HEK293 (cell line): Measurements from ENCODE around the gene HOXB1.

ENCODE experiments used
- CTCF ChIA-PET: fragments of 350-600 bp; formaldehyde crosslinking; extraction: SDS; loops from one replicate; lab custom pipeline; 2021; ENCODE audit warnings: antibody characterized with exemption; lab: Yijun Ruan, JAX
- POLR2A ChIA-PET: fragments of 300-600 bp; formaldehyde crosslinking; extraction: SDS; loops from one replicate; lab custom pipeline; 2020; ENCODE audit warnings: antibody characterized with exemption, inconsistent platforms; lab: Yijun Ruan, JAX
- H3K27ac ChIP-seq: fragments of 200-500 bp; sonication (Bioruptor generic); 2 replicates; pipeline ENCODE4 v1.5.1; 2014; ENCODE audit warnings: low read depth, low read length, control low read depth, inconsistent platforms; ENCODE audit errors: extremely low read depth
- H3K36me3 ChIP-seq, 2 experiments: fragments of 200-500 bp in 1 of 2; sonication (Bioruptor generic) in 1 of 2; 1 replicate in 1 of 2; 2 replicates in 1 of 2; pipeline ENCODE4 v1.5.1; 2014 to 2017; ENCODE audit warnings: inconsistent platforms in 2 of 2, low read length in 2 of 2; ENCODE audit not compliant: control insufficient read depth in 2 of 2, insufficient read depth in 1 of 2
- H3K4me1 ChIP-seq: fragments of 200-500 bp; sonication (Bioruptor generic); 2 replicates; pipeline ENCODE4 v1.5.1; 2014; ENCODE audit warnings: mild to moderate bottlenecking, low read length, inconsistent platforms; ENCODE audit not compliant: control insufficient read depth, insufficient read depth
- H3K4me3 ChIP-seq: 2 replicates; pipeline ENCODE4 v1.5.1; 2011; ENCODE audit warnings: low read depth, mild to moderate bottlenecking, control low read depth, low read length, moderate library complexity
- H3K9me3 ChIP-seq: fragments of 200-500 bp; sonication (Bioruptor generic); 2 replicates; pipeline ENCODE4 v1.5.1; 2014; ENCODE audit warnings: low read depth, low read length, inconsistent platforms; ENCODE audit not compliant: control insufficient read depth, insufficient read depth
- IKZF3 ChIP-seq: fragments of 450-650 bp; IDR thresholded peaks from 2 replicates; pipeline ENCODE4 v1.5.0; 2018; ENCODE audit warnings: missing biosample characterization, mild to moderate bottlenecking, missing genetic modification characterization, moderate library complexity
- KLF10 ChIP-seq: fragments of 450-650 bp; IDR thresholded peaks from 2 replicates; pipeline ENCODE4 v1.5.1; 2018; ENCODE audit warnings: missing biosample characterization, mild to moderate bottlenecking, missing genetic modification characterization
- KLF8 ChIP-seq: fragments of 450-650 bp; formaldehyde crosslinking; IDR thresholded peaks from 2 replicates; pipeline ENCODE4 v1.5.1; 2016; ENCODE audit warnings: missing biosample characterization, missing genetic modification characterization
- MZF1 ChIP-seq: fragments of 450-650 bp; formaldehyde crosslinking; IDR thresholded peaks from 2 replicates; pipeline ENCODE4 v1.5.1; 2017; ENCODE audit warnings: missing biosample characterization, missing genetic modification characterization, borderline replicate concordance
- PBX3 ChIP-seq: sonication (generic); formaldehyde crosslinking; IDR thresholded peaks from 2 replicates; pipeline ENCODE4 v1.8.1; 2022; ENCODE audit warnings: mild to moderate bottlenecking, moderate library complexity, missing genetic modification reagents
- PRDM1 ChIP-seq: fragments of 450-650 bp; formaldehyde crosslinking; IDR thresholded peaks from 2 replicates; pipeline ENCODE4; 2016; ENCODE audit warnings: missing biosample characterization, missing genetic modification characterization
- SP3 ChIP-seq: fragments of 450-650 bp; formaldehyde crosslinking; IDR thresholded peaks from 2 replicates; pipeline ENCODE4 v1.5.1; 2016; ENCODE audit warnings: missing biosample characterization, missing genetic modification characterization
- SP7 ChIP-seq: fragments of 450-650 bp; formaldehyde crosslinking; IDR thresholded peaks from 2 replicates; pipeline ENCODE4 v1.5.1; 2016; ENCODE audit warnings: missing biosample characterization, missing genetic modification characterization
- ZBTB17 ChIP-seq: fragments of 450-650 bp; formaldehyde crosslinking; IDR thresholded peaks from 2 replicates; pipeline ENCODE4 v1.5.1; 2016; ENCODE audit warnings: missing biosample characterization, missing genetic modification characterization
- ZBTB20 ChIP-seq: fragments of 450-650 bp; formaldehyde crosslinking; IDR thresholded peaks from 2 replicates; pipeline ENCODE4 v1.5.1; 2016; ENCODE audit warnings: missing biosample characterization, missing genetic modification characterization
- ZBTB8A ChIP-seq: fragments of 450-650 bp; formaldehyde crosslinking; IDR thresholded peaks from 2 replicates; pipeline ENCODE4 v1.5.1; 2016; ENCODE audit warnings: missing biosample characterization, missing genetic modification characterization
- ZFP37 ChIP-seq: fragments of 450-650 bp; formaldehyde crosslinking; IDR thresholded peaks from 2 replicates; pipeline ENCODE4 v1.5.1; 2016; ENCODE audit warnings: missing biosample characterization, missing genetic modification characterization
- ZNF132 ChIP-seq: fragments of 450-650 bp; formaldehyde crosslinking; IDR thresholded peaks from 2 replicates; pipeline ENCODE4 v1.5.1; 2017; ENCODE audit warnings: missing biosample characterization, missing genetic modification characterization, borderline replicate concordance
- ZNF266 ChIP-seq: fragments of 450-650 bp; formaldehyde crosslinking; IDR thresholded peaks from 2 replicates; pipeline ENCODE4 v1.5.1; 2016; ENCODE audit warnings: missing biosample characterization, missing genetic modification characterization, low read depth
- ZNF280C ChIP-seq: fragments of 450-650 bp; formaldehyde crosslinking; IDR thresholded peaks from 2 replicates; pipeline ENCODE4 v1.5.1; 2016; ENCODE audit warnings: missing biosample characterization, missing genetic modification characterization
- ZNF37A ChIP-seq: fragments of 450-650 bp; IDR thresholded peaks from 2 replicates; pipeline ENCODE4 v1.5.1; 2018; ENCODE audit warnings: missing biosample characterization, missing genetic modification characterization
- ZNF423 ChIP-seq: fragments of 450-650 bp; formaldehyde crosslinking; IDR thresholded peaks from 2 replicates; pipeline ENCODE4 v1.5.1; 2016; ENCODE audit warnings: missing biosample characterization, missing genetic modification characterization
- ZNF433 ChIP-seq: fragments of 450-650 bp; formaldehyde crosslinking; IDR thresholded peaks from 2 replicates; pipeline ENCODE4 v1.5.1; 2016; ENCODE audit warnings: missing biosample characterization, missing genetic modification characterization, low read depth
- ZNF560 ChIP-seq: fragments of 450-650 bp; formaldehyde crosslinking; IDR thresholded peaks from 2 replicates; pipeline ENCODE4 v1.5.1; 2017; ENCODE audit warnings: missing biosample characterization, missing genetic modification characterization, borderline replicate concordance
- ZNF600 ChIP-seq: fragments of 450-650 bp; formaldehyde crosslinking; IDR thresholded peaks from 2 replicates; pipeline ENCODE4 v1.5.1; 2016; ENCODE audit warnings: missing biosample characterization, missing genetic modification characterization
- ZNF629 ChIP-seq: fragments of 450-650 bp; formaldehyde crosslinking; IDR thresholded peaks from 2 replicates; pipeline ENCODE4 v1.5.1; 2017; ENCODE audit warnings: missing biosample characterization, missing genetic modification characterization
- ZNF707 ChIP-seq: fragments of 450-650 bp; formaldehyde crosslinking; IDR thresholded peaks from 2 replicates; pipeline ENCODE4 v1.5.1; 2016; ENCODE audit warnings: missing biosample characterization, missing genetic modification characterization
- ZNF76 ChIP-seq: fragments of 450-650 bp; formaldehyde crosslinking; IDR thresholded peaks from 2 replicates; pipeline ENCODE4; 2016; ENCODE audit warnings: low read depth, missing biosample characterization, missing genetic modification characterization, borderline replicate concordance
- ZNF768 ChIP-seq: fragments of 450-650 bp; formaldehyde crosslinking; IDR thresholded peaks from 2 replicates; pipeline ENCODE4 v1.5.1; 2018; ENCODE audit warnings: missing biosample characterization, mild to moderate bottlenecking, missing genetic modification characterization
- ZNF785 ChIP-seq: fragments of 450-650 bp; formaldehyde crosslinking; IDR thresholded peaks from 2 replicates; pipeline ENCODE4 v1.5.1; 2016; ENCODE audit warnings: missing biosample characterization, missing genetic modification characterization
- ZNF791 ChIP-seq: fragments of 450-650 bp; formaldehyde crosslinking; IDR thresholded peaks from 2 replicates; pipeline ENCODE4 v1.5.1; 2016; ENCODE audit warnings: missing biosample characterization, missing genetic modification characterization
- ZNF830 ChIP-seq: fragments of 450-650 bp; IDR thresholded peaks from 2 replicates; pipeline ENCODE4 v1.5.0; 2018; ENCODE audit warnings: missing biosample characterization, missing genetic modification characterization, low read depth, mild to moderate bottlenecking, moderate library complexity
- ZSCAN30 ChIP-seq: fragments of 450-650 bp; IDR thresholded peaks from 2 replicates; pipeline ENCODE4 v1.5.1; 2018; ENCODE audit warnings: missing biosample characterization, mild to moderate bottlenecking, missing genetic modification characterization, moderate library complexity
- TF ChIP-seq, protein P1 (sequence below): fragments of 450-650 bp; formaldehyde crosslinking; IDR thresholded peaks from 2 replicates; pipeline ENCODE4 v1.5.1; 2017; ENCODE audit warnings: missing biosample characterization, missing genetic modification characterization
- TF ChIP-seq, protein P2 (sequence below): fragments of 450-650 bp; formaldehyde crosslinking; IDR thresholded peaks from 2 replicates; pipeline ENCODE4 v1.5.0; 2017; ENCODE audit warnings: missing biosample characterization, missing genetic modification characterization, borderline replicate concordance

Gene HOXB1

GRCh38 chr17:48545539-48545938 is 14.7 kb upstream of the HOXB1 start:
- Histone ChIP-seq H3K27ac (peak overlapping the region; percentile 100), H3K9me3 (no peaks in the 10 kb centered on the region), H3K4me1 (peaks cover 56% of the 10 kb centered on the region), H3K4me3 (no peak overlapping the region), H3K36me3 (peaks cover 10 to 24% of the 10 kb centered on the region in 2 experiments)
- ChIA-PET CTCF (interaction anchor here (0.6 to 1.1 kb wide), 3 partner anchors 10 to 97 kb away, joined by 3 to 7 read pairs (median 5); no protein-coding TSS in a partner anchor), POLR2A (interaction anchor here (0.7 to 1.0 kb wide), 3 partner anchors 10 to 101 kb away, joined by 3 to 5 read pairs (median 3); no protein-coding TSS in a partner anchor)
- 0 out of 2 replicates have a peak, but pooled peaks have one; percentile 5 for TF ChIP-seq IKZF3 (tag by site-specific recombination)
- TF ChIP-seq ZNF830 (tag by site-specific recombination): no peak
- TF ChIP-seq ZNF423 (tag by site-specific recombination): no peak
- no peak for TF ChIP-seq ZNF707
- peak; percentile 70 for TF ChIP-seq ZNF600 (tag by site-specific recombination)
- no peak for TF ChIP-seq ZNF37A

- H3K4me1 ChIP-seq: peaks cover 52% of the 10 kb centered on the region
- peak within 1 kb of the TSS; percentile 79 for H3K4me3 ChIP-seq
- peaks cover 6 to 19% of the 10 kb centered on the region in 2 experiments for H3K36me3 ChIP-seq
- peak within 1 kb of the TSS; percentile 100 for H3K27ac ChIP-seq
- POLR2A ChIA-PET: interaction anchor here (0.7 kb wide), 1 partner anchor 11 kb away, joined by 3 read pairs; no protein-coding TSS in a partner anchor
- CTCF ChIA-PET: interaction anchor here (0.6 kb wide), 1 partner anchor 96 kb away, joined by 7 read pairs; no protein-coding TSS in a partner anchor
- no peaks in the 10 kb centered on the region for H3K9me3 ChIP-seq
- TF ChIP-seq ZNF280C (tag by site-specific recombination): no peak
- peak; percentile 8; the same call in 1 of the 2 replicates for TF ChIP-seq PRDM1 (tag by site-specific recombination)
- TF ChIP-seq, protein P1, sequence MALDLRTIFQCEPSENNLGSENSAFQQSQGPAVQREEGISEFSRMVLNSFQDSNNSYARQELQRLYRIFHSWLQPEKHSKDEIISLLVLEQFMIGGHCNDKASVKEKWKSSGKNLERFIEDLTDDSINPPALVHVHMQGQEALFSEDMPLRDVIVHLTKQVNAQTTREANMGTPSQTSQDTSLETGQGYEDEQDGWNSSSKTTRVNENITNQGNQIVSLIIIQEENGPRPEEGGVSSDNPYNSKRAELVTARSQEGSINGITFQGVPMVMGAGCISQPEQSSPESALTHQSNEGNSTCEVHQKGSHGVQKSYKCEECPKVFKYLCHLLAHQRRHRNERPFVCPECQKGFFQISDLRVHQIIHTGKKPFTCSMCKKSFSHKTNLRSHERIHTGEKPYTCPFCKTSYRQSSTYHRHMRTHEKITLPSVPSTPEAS (tag by site-specific recombination): no peak
- TF ChIP-seq ZSCAN30 (tag by site-specific recombination): 0 out of 2 replicates have a peak, but pooled peaks have one; percentile 0
- TF ChIP-seq ZNF37A: no peak
- TF ChIP-seq ZNF76: no peak
- no peak for TF ChIP-seq ZNF768 (tag by site-specific recombination)
- 0 out of 2 replicates have a peak, but pooled peaks have one; percentile 13 for TF ChIP-seq ZBTB8A
- TF ChIP-seq ZBTB17 (tag by site-specific recombination): peak; percentile 7; the same call in 1 of the 2 replicates
- no peak for TF ChIP-seq ZNF791 (tag by site-specific recombination)
- TF ChIP-seq ZNF785 (tag by site-specific recombination): no peak
- no peak for TF ChIP-seq MZF1
- TF ChIP-seq KLF8 (tag by site-specific recombination): no peak
- no peak for TF ChIP-seq ZNF266 (tag by site-specific recombination)
- no peak for TF ChIP-seq ZNF629 (tag by site-specific recombination)
- no peak for TF ChIP-seq SP3 (tag by site-specific recombination)
- TF ChIP-seq, protein P2, sequence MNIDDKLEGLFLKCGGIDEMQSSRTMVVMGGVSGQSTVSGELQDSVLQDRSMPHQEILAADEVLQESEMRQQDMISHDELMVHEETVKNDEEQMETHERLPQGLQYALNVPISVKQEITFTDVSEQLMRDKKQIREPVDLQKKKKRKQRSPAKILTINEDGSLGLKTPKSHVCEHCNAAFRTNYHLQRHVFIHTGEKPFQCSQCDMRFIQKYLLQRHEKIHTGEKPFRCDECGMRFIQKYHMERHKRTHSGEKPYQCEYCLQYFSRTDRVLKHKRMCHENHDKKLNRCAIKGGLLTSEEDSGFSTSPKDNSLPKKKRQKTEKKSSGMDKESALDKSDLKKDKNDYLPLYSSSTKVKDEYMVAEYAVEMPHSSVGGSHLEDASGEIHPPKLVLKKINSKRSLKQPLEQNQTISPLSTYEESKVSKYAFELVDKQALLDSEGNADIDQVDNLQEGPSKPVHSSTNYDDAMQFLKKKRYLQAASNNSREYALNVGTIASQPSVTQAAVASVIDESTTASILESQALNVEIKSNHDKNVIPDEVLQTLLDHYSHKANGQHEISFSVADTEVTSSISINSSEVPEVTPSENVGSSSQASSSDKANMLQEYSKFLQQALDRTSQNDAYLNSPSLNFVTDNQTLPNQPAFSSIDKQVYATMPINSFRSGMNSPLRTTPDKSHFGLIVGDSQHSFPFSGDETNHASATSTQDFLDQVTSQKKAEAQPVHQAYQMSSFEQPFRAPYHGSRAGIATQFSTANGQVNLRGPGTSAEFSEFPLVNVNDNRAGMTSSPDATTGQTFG (tag by site-specific recombination): no peak
- TF ChIP-seq ZBTB20 (tag by site-specific recombination): no peak
- TF ChIP-seq ZNF132 (tag by site-specific recombination): no peak
- no peak for TF ChIP-seq KLF10 (tag by site-specific recombination)
- no peak for TF ChIP-seq ZNF433 (tag by site-specific recombination)
- TF ChIP-seq PBX3 (CRISPR knock-in tag): no peak
- TF ChIP-seq SP7 (tag by site-specific recombination): peak; percentile 4; the same call in 1 of the 2 replicates
- TF ChIP-seq ZFP37 (tag by site-specific recombination): no peak
- no peak for TF ChIP-seq ZNF560 (tag by site-specific recombination)
Observed at GRCh38 chr17:48545022-48545375, 14.2 kb upstream of the HOXB1 start, which contains the start of gene HOXB2. Gene HOXB2, minus strand, starts transcription at chr17:48545109. Its CDS starts 198 bp downstream, at chr17:48544911.
